Mesendoderm (in vitro differentiated cells): ENCODE measurements around the gene HBD.

Experiments
- DNase-seq: peaks from one replicate; pipeline ENCODE4 v3.0.0; 2013
- H2AK5ac ChIP-seq: 2 replicates; pipeline ENCODE4 v1.6.1; 2013; ENCODE audit warnings: low read length, inconsistent platforms
- H2BK120ac ChIP-seq: 2 replicates; pipeline ENCODE4 v1.6.1; 2013; ENCODE audit warnings: low read depth, mild to moderate bottlenecking, low read length, moderate library complexity, mixed read lengths
- H2BK15ac ChIP-seq: replicated peaks from 2 replicates; pipeline ENCODE4 v1.6.1; 2013; ENCODE audit warnings: low read depth, mild to moderate bottlenecking, moderate library complexity
- H2BK5ac ChIP-seq: 2 replicates; pipeline ENCODE4 v1.6.1; 2013; ENCODE audit warnings: low read length, inconsistent platforms
- H3K18ac ChIP-seq: 2 replicates; pipeline ENCODE4 v1.6.1; 2013; ENCODE audit warnings: mild to moderate bottlenecking, low read length, mixed read lengths
- H3K23ac ChIP-seq: one replicate; pipeline ENCODE4 v1.6.1; 2013; ENCODE audit warnings: low read length
- H3K27ac ChIP-seq: 2 replicates; pipeline ENCODE4 v1.5.1; 2013; ENCODE audit warnings: low read depth, mild to moderate bottlenecking, inconsistent platforms, low read length, moderate library complexity
- H3K27me3 ChIP-seq: 2 replicates; pipeline ENCODE4 v1.6.1; 2013; ENCODE audit warnings: low read length, control low read depth, mild to moderate bottlenecking, inconsistent platforms; ENCODE audit not compliant: insufficient read depth, poor library complexity
- H3K36me3 ChIP-seq: 2 replicates; pipeline ENCODE4 v1.6.1; 2013; ENCODE audit warnings: low read length, inconsistent platforms; ENCODE audit not compliant: control insufficient read depth, insufficient read depth
- H3K4ac ChIP-seq: one replicate; pipeline ENCODE4 v1.6.1; 2013; ENCODE audit warnings: low read depth, mild to moderate bottlenecking, low read length, moderate library complexity
- H3K4me1 ChIP-seq: 2 replicates; pipeline ENCODE4 v1.6.1; 2013; ENCODE audit warnings: low read depth, low read length, inconsistent platforms; ENCODE audit not compliant: control insufficient read depth
- H3K4me2 ChIP-seq: 2 replicates; pipeline ENCODE4 v1.6.1; 2013; ENCODE audit warnings: low read length
- H3K4me3 ChIP-seq: 2 replicates; pipeline ENCODE4 v1.5.1; 2013; ENCODE audit warnings: mild to moderate bottlenecking, low read length
- H3K56ac ChIP-seq: one replicate; pipeline ENCODE4 v1.6.1; 2013; ENCODE audit warnings: low read length
- H3K79me1 ChIP-seq: 2 replicates; pipeline ENCODE4 v1.6.1; 2013; ENCODE audit warnings: low read length, inconsistent platforms
- H3K79me2 ChIP-seq: 2 replicates; pipeline ENCODE4 v1.6.1; 2013; ENCODE audit warnings: mild to moderate bottlenecking, low read length; ENCODE audit not compliant: control insufficient read depth, insufficient read depth
- H3K9ac ChIP-seq: 2 replicates; pipeline ENCODE4 v1.6.1; 2013; ENCODE audit warnings: low read length, inconsistent platforms
- H4K5ac ChIP-seq: one replicate; pipeline ENCODE4 v1.6.1; 2013; ENCODE audit warnings: low read length
- H4K8ac ChIP-seq: one replicate; pipeline ENCODE4 v1.6.1; 2013; ENCODE audit warnings: low read depth, mild to moderate bottlenecking, control low read depth, low read length, moderate library complexity
- WGBS: extraction: QIAGEN DNeasy Blood & Tissue Kit; methylation state at CpG from one replicate; pipeline ENCODE4 v1.1.7; 2013; ENCODE audit warnings: low lambda C conversion rate, missing lambda C conversion rate; ENCODE audit not compliant: insufficient coverage; ENCODE audit errors: extremely low coverage; 5-methylcytosine and 5-hydroxymethylcytosine counted together

Gene HBD

DNA sequence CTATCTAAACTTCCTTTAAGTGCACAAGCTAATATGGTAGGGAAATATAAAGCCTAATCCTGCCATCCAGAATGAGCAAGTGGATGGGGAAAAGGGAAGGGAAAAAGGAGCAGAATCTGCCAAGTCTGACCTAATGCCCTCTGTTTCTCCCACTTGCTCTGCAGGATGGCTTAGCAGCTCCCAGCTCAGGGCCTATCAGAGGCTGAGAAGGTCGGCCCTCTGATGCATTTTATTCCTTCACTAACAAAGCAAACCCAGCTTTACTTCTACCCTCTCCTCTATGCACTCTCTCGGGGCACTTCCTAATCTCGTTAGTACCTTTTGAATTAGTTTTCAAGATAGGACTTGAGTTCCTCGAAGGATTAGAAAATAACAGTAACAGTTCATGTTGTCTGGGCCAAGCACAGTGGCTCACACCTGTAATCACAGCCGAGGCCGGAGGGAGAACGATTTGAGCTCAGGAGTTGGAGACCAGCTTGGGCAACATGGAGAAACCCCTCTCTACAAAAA lies 23.9 kb downstream of the HBD start:
- Histone ChIP-seq H3K4me1 (no peaks in the 10 kb centered on the region), H2BK120ac (no peak overlapping the region), H2BK15ac (no peak overlapping the region), H3K79me2 (no peaks in the 10 kb centered on the region), H3K18ac (no peak overlapping the region), H3K23ac (no peak overlapping the region), H3K4ac (no peak overlapping the region), H4K5ac (no peak overlapping the region), H3K4me3 (no peak overlapping the region), H2AK5ac (no peak overlapping the region), H3K9ac (no peak overlapping the region), H3K56ac (no peak overlapping the region), H3K79me1 (no peaks in the 10 kb centered on the region), H3K4me2 (no peak overlapping the region), H2BK5ac (no peak overlapping the region), H3K27ac (no peak overlapping the region), H3K27me3 (no peaks in the 10 kb centered on the region), H3K36me3 (no peaks in the 10 kb centered on the region), H4K8ac (no peak overlapping the region)
- DNase-seq: peak; percentile 82
- no CpG with 5 or more reads among the region's 7 CpGs for WGBS

DNA sequence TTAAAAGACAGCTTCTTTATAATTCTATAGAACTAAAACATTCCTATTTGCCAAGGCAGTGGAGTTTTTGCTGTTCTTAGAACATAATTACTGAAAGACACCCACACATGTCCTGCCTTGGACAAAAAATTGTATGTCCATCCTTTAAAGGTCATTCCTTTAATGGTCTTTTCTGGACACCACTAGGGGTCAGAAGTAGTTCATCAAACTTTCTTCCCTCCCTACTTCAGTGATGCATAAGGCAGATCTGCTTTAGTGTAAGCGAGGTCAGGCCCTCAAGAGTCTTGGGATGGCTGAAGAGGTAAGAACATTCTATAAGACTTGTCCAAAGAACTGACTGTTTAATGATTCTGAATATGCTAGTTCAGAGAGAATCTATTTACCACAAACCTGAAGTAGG lies 29.5 kb downstream of the HBD start:
- no peak overlapping the region for H3K9ac ChIP-seq
- H3K36me3 ChIP-seq: no peaks in the 10 kb centered on the region
- peak; percentile 87 for DNase-seq
- H3K56ac ChIP-seq: no peak overlapping the region
- no peak overlapping the region for H2BK5ac ChIP-seq
- H3K23ac ChIP-seq: no peak overlapping the region
- WGBS: no CpG with 5 or more reads among the region's 1 CpG
- H3K79me2 ChIP-seq: no peaks in the 10 kb centered on the region
- H3K27ac ChIP-seq: no peak overlapping the region
- no peaks in the 10 kb centered on the region for H3K4me1 ChIP-seq
- no peak overlapping the region for H4K5ac ChIP-seq
- H2BK120ac ChIP-seq: no peak overlapping the region
- no peak overlapping the region for H3K18ac ChIP-seq
- H3K4ac ChIP-seq: no peak overlapping the region
- H3K4me2 ChIP-seq: no peak overlapping the region
- no peaks in the 10 kb centered on the region for H3K79me1 ChIP-seq
- no peak overlapping the region for H3K4me3 ChIP-seq
- no peak overlapping the region for H4K8ac ChIP-seq
- no peaks in the 10 kb centered on the region for H3K27me3 ChIP-seq
- H2AK5ac ChIP-seq: no peak overlapping the region
- no peak overlapping the region for H2BK15ac ChIP-seq

DNA sequence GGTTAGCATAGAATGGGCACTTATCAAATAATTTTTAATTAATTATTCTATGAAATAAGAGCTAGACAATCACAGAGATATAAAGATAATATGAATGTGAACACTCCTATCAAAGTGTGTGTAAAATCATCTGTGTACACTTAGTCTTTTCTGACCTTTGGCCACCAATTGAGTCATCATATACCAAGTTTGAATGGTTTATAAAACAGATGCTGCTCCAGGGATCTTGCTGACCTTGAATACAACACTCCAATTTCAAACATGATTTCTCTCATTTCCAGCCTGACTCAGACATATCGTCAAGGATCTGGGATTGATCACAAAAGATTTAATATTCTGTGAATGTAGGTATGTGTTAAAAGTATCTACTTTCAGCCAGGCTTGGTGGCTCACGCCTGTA lies 30.9 kb downstream of the HBD start:
- Histone ChIP-seq H3K18ac (no peak overlapping the region), H3K36me3 (no peaks in the 10 kb centered on the region), H4K5ac (no peak overlapping the region), H4K8ac (no peak overlapping the region), H3K79me2 (no peaks in the 10 kb centered on the region), H3K27me3 (no peaks in the 10 kb centered on the region), H2BK120ac (no peak overlapping the region), H2BK5ac (no peak overlapping the region), H3K4ac (no peak overlapping the region), H3K9ac (no peak overlapping the region), H3K27ac (no peak overlapping the region), H3K79me1 (no peaks in the 10 kb centered on the region), H2AK5ac (no peak overlapping the region), H3K4me3 (no peak overlapping the region), H3K23ac (no peak overlapping the region), H3K4me1 (no peaks in the 10 kb centered on the region), H3K56ac (no peak overlapping the region), H3K4me2 (no peak overlapping the region), H2BK15ac (no peak overlapping the region)
- WGBS: no CpG with 5 or more reads among the region's 2 CpGs
- no peak for DNase-seq

DNA sequence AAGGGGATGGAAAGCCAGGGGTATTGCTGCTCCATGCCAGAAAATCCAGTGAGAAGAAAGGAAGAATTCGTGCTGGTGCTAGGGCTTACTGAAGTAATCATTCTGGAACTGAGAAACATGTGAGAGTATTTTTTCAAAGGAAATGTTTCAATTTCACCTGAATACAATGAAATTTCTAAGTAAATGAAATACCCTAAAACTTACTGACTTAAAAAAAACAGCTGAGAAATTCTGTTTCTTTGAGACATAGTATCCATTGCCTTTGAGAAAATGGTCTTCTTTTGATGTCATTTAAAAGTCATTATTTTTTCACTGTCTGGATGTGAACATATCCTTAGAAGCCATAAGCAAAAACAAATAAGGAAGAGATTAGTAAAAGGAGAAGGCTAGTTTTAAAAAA lies 33.7 kb downstream of the HBD start, which contains the start of gene OR51V1:
Gene OR51V1, minus strand, starts transcription at position 101 of the 400 bp plus-strand sequence. Its CDS starts 0 bp downstream, at position 101.
- no peak within 1 kb of the TSS for H3K18ac ChIP-seq
- no peak within 1 kb of the TSS for H4K8ac ChIP-seq
- no peak within 1 kb of the TSS for H2BK5ac ChIP-seq
- no peak for DNase-seq
- no peak within 1 kb of the TSS for H3K23ac ChIP-seq
- H3K79me2 ChIP-seq: no peaks in the 10 kb centered on the region
- no peak within 1 kb of the TSS for H3K4me2 ChIP-seq
- H3K79me1 ChIP-seq: no peaks in the 10 kb centered on the region
- no peak within 1 kb of the TSS for H3K9ac ChIP-seq
- H2BK120ac ChIP-seq: no peak within 1 kb of the TSS
- no peaks in the 10 kb centered on the region for H3K36me3 ChIP-seq
- H3K4me3 ChIP-seq: no peak within 1 kb of the TSS
- H2BK15ac ChIP-seq: no peak within 1 kb of the TSS
- H3K27me3 ChIP-seq: no peaks in the 10 kb centered on the region
- no peak within 1 kb of the TSS for H3K27ac ChIP-seq
- H3K56ac ChIP-seq: no peak within 1 kb of the TSS
- no peak within 1 kb of the TSS for H3K4ac ChIP-seq
- no peaks in the 10 kb centered on the region for H3K4me1 ChIP-seq
- no CpG with 5 or more reads among the region's 1 CpG for WGBS
- no peak within 1 kb of the TSS for H4K5ac ChIP-seq
- no peak within 1 kb of the TSS for H2AK5ac ChIP-seq

DNA sequence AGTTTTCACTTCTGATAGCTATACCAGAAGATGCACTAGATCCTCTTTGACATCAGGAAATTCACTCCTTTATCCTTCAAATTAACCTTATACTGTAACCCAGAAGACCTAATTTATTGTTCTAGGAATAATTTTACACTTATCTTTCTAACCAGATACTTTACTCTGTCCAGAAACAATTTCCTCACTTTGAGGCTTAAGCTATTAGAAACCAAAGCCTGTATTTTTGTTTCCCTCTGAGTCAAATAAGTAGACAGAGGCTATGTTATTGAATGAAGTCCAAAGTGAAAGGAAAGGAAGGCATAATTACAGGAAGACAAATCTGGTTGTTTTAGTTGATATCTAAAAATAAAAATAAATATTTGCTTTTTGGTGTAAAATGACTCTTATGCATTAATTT lies 36.0 kb downstream of the HBD start:
- no peaks in the 10 kb centered on the region for H3K79me1 ChIP-seq
- no peak overlapping the region for H3K18ac ChIP-seq
- no peaks in the 10 kb centered on the region for H3K36me3 ChIP-seq
- no peak for DNase-seq
- no peak overlapping the region for H4K5ac ChIP-seq
- H3K27ac ChIP-seq: no peak overlapping the region
- no peaks in the 10 kb centered on the region for H3K79me2 ChIP-seq
- H3K4me2 ChIP-seq: no peak overlapping the region
- no peak overlapping the region for H2BK120ac ChIP-seq
- H3K4me1 ChIP-seq: no peaks in the 10 kb centered on the region
- no peak overlapping the region for H3K4me3 ChIP-seq
- H3K9ac ChIP-seq: no peak overlapping the region
- no peak overlapping the region for H2BK5ac ChIP-seq
- no peak overlapping the region for H2AK5ac ChIP-seq
- no peak overlapping the region for H3K4ac ChIP-seq
- no peak overlapping the region for H2BK15ac ChIP-seq
- H3K27me3 ChIP-seq: no peaks in the 10 kb centered on the region
- no peak overlapping the region for H3K56ac ChIP-seq
- no peak overlapping the region for H4K8ac ChIP-seq
- H3K23ac ChIP-seq: no peak overlapping the region

DNA sequence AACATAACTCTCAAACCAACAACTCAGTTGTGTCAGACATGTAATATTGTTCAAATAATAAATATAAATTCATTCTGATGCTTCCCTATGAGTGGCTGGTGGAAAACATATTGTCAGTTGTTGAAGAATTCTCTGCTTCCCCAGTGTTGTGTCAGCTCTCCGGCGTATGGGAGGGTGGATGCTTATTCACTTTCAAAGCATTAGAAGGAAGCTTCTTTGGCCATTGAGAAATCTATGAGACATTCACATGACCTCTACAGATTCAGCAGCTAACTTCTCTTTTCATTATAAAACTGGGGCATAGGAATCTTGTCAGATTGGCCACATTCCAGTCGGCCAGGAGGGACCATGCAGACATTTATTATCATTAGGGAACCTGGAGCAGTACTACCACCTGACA lies 36.7 kb downstream of the HBD start:
- Histone ChIP-seq H3K79me1 (no peaks in the 10 kb centered on the region), H3K4me3 (no peak overlapping the region), H3K56ac (no peak overlapping the region), H3K4ac (no peak overlapping the region), H3K9ac (no peak overlapping the region), H3K4me2 (no peak overlapping the region), H2BK5ac (no peak overlapping the region), H3K18ac (no peak overlapping the region), H3K27ac (no peak overlapping the region), H3K79me2 (no peaks in the 10 kb centered on the region), H2BK120ac (no peak overlapping the region), H3K4me1 (no peaks in the 10 kb centered on the region), H2BK15ac (peak overlapping the region; percentile 74), H3K23ac (no peak overlapping the region), H4K8ac (no peak overlapping the region), H3K36me3 (no peaks in the 10 kb centered on the region), H2AK5ac (no peak overlapping the region), H4K5ac (no peak overlapping the region), H3K27me3 (no peaks in the 10 kb centered on the region)
- DNase-seq: no peak
- no CpG with 5 or more reads among the region's 3 CpGs for WGBS
